ENCODE measurements around the gene NPAS2.

NPAS2 gene

DNA sequence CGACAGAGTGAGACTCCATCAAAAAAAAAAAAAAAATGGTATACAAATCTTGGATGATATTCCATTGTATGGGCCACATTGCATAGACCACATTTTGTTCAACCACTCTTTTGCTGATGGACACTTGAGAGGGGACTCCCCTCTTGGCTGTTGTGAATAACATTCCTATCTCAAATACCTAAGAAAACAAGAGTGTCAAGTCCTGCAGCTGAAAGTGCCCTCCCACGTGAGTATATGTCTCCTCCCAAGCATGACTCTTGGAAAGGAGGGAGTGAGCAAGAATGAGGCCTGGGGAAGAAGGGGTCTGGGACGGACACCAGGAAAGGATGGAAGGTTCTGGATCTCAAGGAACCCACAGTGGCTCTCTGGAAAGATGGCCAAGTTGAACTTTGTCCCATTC lies 36.0 kb upstream of the NPAS2 start:
- no peak for DNase-seq
- H3K27me3 ChIP-seq = no peaks in the 10 kb centered on the region
- no peaks in the 10 kb centered on the region for H3K9me3 ChIP-seq
- no peak overlapping the region for H3K4me3 ChIP-seq
- TF ChIP-seq CTCF (IDR thresholded peaks at IDR 0.05) = no peak
- no peaks in the 10 kb centered on the region for H3K36me3 ChIP-seq
- intact Hi-C loops (cut with DNase I; ENCODE audit: low total_unique reads) = no loop called here
- H3K27ac ChIP-seq = no peak overlapping the region
- peaks cover 0 to 24% (median 15%) of the 10 kb centered on the region in 4 donors for H3K4me1 ChIP-seq

- Histone ChIP-seq H3K4me1 (peaks cover 0 to 24% (median 15%) of the 10 kb centered on the region in 4 donors), H3K9me3 (no peaks in the 10 kb centered on the region), H3K27ac (no peak overlapping the region), H3K4me3 (no peak overlapping the region), H3K27me3 (no peaks in the 10 kb centered on the region), H3K36me3 (no peaks in the 10 kb centered on the region)
- TF ChIP-seq CTCF (IDR thresholded peaks at IDR 0.05) = no peak
- no peak for DNase-seq
- intact Hi-C loops (cut with DNase I; ENCODE audit: low total_unique reads) = no loop called here
These were observed 35.3 kb upstream of the NPAS2 start for GRCh38 chr2:100784681-100785080.

DNA sequence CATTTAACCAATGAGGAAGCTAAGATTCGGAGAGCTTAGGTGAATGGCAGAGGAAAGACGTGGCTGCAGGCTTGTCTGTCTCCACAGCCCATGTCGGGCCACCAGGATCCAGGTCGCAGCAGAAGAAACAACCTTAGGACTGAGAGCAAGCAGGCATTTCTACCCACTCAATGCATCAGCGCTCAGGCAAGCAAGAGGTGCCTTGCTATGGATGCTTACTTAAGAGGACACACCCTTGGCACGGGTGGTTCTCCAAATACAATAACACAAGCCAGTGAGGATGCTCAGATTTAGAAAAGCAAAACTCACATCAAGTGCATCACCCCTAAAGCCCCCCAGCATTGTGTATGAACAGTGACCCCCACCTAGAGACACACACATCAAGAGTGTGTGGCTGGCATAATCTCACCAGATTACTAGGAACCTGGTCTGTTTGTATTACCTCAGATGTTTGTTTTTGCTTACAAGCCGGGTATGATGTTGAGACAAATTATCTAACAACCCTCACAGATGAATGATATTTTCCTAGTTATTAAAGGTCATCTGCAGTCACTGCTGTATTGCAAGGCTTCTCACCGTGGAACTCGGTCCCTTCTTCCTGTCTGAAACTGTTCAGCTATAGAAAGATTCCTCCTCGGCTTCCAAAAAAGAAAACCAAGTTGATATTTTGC lies 34.2 kb upstream of the NPAS2 start:
- Histone ChIP-seq H3K4me1 (peaks cover 0 to 24% (median 15%) of the 10 kb centered on the region in 4 donors), H3K4me3 (peak overlapping the region in 1 of 2 donors; percentile 16), H3K27me3 (no peaks in the 10 kb centered on the region), H3K27ac (peak overlapping the region in 1 of 2 donors; percentile 39), H3K9me3 (no peaks in the 10 kb centered on the region), H3K36me3 (no peaks in the 10 kb centered on the region)
- TF ChIP-seq CTCF (IDR thresholded peaks at IDR 0.05) = no peak
- no peak for DNase-seq
- intact Hi-C loops (cut with DNase I; ENCODE audit: low total_unique reads) = no loop called here

DNA sequence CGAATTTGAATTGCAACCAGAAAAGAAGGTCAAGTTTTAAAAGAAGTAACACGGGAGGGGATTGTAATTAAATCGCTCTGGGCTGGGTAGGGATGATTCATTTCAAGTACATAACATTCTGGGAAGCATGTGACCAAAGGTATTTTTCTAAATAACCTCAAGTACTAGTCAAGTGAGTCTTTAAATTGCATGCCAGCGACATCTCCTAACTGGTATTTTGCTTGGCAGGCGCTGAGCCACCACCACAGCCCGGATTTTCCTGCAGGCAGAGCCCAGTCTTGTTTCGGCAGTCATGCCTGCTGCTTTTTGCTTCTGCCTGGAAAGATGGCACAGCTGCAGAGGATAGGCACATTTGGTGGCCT lies 33.7 kb upstream of the NPAS2 start:
- Histone ChIP-seq H3K27ac (peak overlapping the region in 1 of 2 donors; percentile 39), H3K9me3 (no peaks in the 10 kb centered on the region), H3K36me3 (no peaks in the 10 kb centered on the region), H3K4me3 (peak overlapping the region in 1 of 2 donors; percentile 16), H3K27me3 (no peaks in the 10 kb centered on the region), H3K4me1 (peaks cover 0 to 24% (median 15%) of the 10 kb centered on the region in 4 donors)
- no peak for TF ChIP-seq CTCF (IDR thresholded peaks at IDR 0.05)
- intact Hi-C loops (cut with DNase I; ENCODE audit: low total_unique reads) = no loop called here
- peak; percentile 35 to 81 for DNase-seq

GRCh38 chr2:100786985-100787384 lies 33.0 kb upstream of the NPAS2 start:
- peaks cover 0 to 24% (median 15%) of the 10 kb centered on the region in 4 donors for H3K4me1 ChIP-seq
- H3K9me3 ChIP-seq = no peaks in the 10 kb centered on the region
- no peaks in the 10 kb centered on the region for H3K36me3 ChIP-seq
- H3K27me3 ChIP-seq = no peaks in the 10 kb centered on the region
- no peak for DNase-seq
- intact Hi-C loops (cut with DNase I; ENCODE audit: low total_unique reads) = no loop called here
- no peak for TF ChIP-seq CTCF (IDR thresholded peaks at IDR 0.05)
- peak overlapping the region in 1 of 2 donors; percentile 39 for H3K27ac ChIP-seq
- no peak overlapping the region for H3K4me3 ChIP-seq

Data from tibial artery (tissue), 4 donors.